DOHH2 (cell line): ENCODE results near the gene CLEC14A.

Experiments used
- H3F3A ChIP-seq: fragments of 200-600 bp; sonication (generic), shearing (Covaris generic); 2 replicates; pipeline ENCODE4 v1.6.0; 2016; ENCODE audit warnings: antibody characterized with exemption, mild to moderate bottlenecking; ENCODE audit not compliant: control insufficient read depth, insufficient read depth
- H3K27ac ChIP-seq: fragments of 200-600 bp; sonication (generic); 2 replicates; pipeline ENCODE4 v1.5.1; 2014; ENCODE audit warnings: low read depth, mild to moderate bottlenecking, low read length, moderate library complexity
- H3K27me3 ChIP-seq: fragments of 200-600 bp; sonication (generic); 2 replicates; pipeline ENCODE4 v1.6.1; 2014; ENCODE audit warnings: mild to moderate bottlenecking, low read length, mixed read lengths; ENCODE audit not compliant: control insufficient read depth
- H3K36me3 ChIP-seq: fragments of 200-600 bp; sonication (generic); 2 replicates; pipeline ENCODE4 v1.6.1; 2014; ENCODE audit warnings: mild to moderate bottlenecking, low read length, moderate library complexity, mixed read lengths; ENCODE audit not compliant: control insufficient read depth
- H3K4me1 ChIP-seq: fragments of 200-600 bp; sonication (generic); 2 replicates; pipeline ENCODE4 v1.6.1; 2014; ENCODE audit warnings: mild to moderate bottlenecking, low read length, mixed read lengths; ENCODE audit not compliant: control insufficient read depth
- H3K4me2 ChIP-seq: fragments of 200-600 bp; sonication (generic); 2 replicates; pipeline ENCODE4 v1.6.0; 2014; ENCODE audit warnings: mild to moderate bottlenecking, low read length, moderate library complexity
- H3K4me3 ChIP-seq: fragments of 200-600 bp; sonication (generic); 2 replicates; pipeline ENCODE4 v1.5.1; 2014; ENCODE audit warnings: mild to moderate bottlenecking, low read length, mixed read lengths
- H3K79me2 ChIP-seq: fragments of 200-600 bp; sonication (generic); 2 replicates; pipeline ENCODE4 v1.6.1; 2014; ENCODE audit warnings: mild to moderate bottlenecking, low read length, mixed read lengths; ENCODE audit not compliant: control insufficient read depth
- H3K9me2 ChIP-seq: fragments of 200-600 bp; sonication (generic); replicated peaks from 2 replicates; pipeline ENCODE4 v1.6.1; 2014; ENCODE audit warnings: mild to moderate bottlenecking, low read length, mixed read lengths; ENCODE audit not compliant: control insufficient read depth
- H3K9me3 ChIP-seq: fragments of 200-600 bp; sonication (generic); 2 replicates; pipeline ENCODE4 v1.6.1; 2014; ENCODE audit warnings: antibody characterized with exemption, low read length, mixed read lengths; ENCODE audit not compliant: control insufficient read depth, insufficient read depth
- H4K20me1 ChIP-seq: fragments of 200-600 bp; sonication (generic); 2 replicates; pipeline ENCODE4 v1.6.0; 2014; ENCODE audit warnings: low read depth, mild to moderate bottlenecking, antibody characterized with exemption, low read length, moderate library complexity; ENCODE audit not compliant: control insufficient read depth, insufficient read depth
- EZH2phosphoT487 ChIP-seq: fragments of 200-600 bp; sonication (generic); IDR thresholded peaks from 2 replicates; pipeline ENCODE4 v1.6.1; 2017; ENCODE audit warnings: borderline replicate concordance, mild to moderate bottlenecking, antibody characterized with exemption, low read length, moderate library complexity, mixed read lengths
- TF ChIP-seq, protein P1 (sequence below): fragments of 200-600 bp; sonication (generic); IDR thresholded peaks from one replicate; pipeline ENCODE4 v1.5.1; 2014; ENCODE audit warnings: antibody characterized with exemption, mild to moderate bottlenecking, low read depth, low read length; ENCODE audit not compliant: poor library complexity, severe bottlenecking

CLEC14A gene

DNA sequence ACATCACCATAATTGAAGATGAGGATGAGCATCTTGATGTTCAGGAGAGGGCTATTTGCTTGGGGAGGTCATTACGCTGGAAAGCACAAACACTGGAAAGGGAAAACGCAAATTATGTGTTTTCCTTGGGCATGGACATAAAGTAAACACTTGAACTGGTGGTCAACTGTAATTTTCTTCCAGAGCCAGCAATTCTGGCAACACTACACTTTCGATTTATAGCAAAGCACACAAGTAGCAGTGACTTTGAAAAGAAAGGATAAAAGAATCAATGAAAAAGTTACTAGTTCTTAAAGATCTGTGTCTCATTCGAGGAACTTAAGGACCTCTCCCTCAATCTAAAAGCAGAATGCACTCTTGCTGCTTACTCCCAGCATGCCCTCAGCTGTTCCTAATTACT is 2.2 kb downstream of the CLEC14A start:
- Histone ChIP-seq H3K4me3 (no peak overlapping the region), H3K79me2 (no peaks in the 10 kb centered on the region), H3K27me3 (no peaks in the 10 kb centered on the region), H3K4me2 (no peak overlapping the region), H4K20me1 (no peaks in the 10 kb centered on the region), H3F3A (no peaks in the 10 kb centered on the region), H3K4me1 (no peaks in the 10 kb centered on the region), H3K36me3 (no peaks in the 10 kb centered on the region), H3K9me2 (no peaks in the 10 kb centered on the region), H3K27ac (no peak overlapping the region), H3K9me3 (peaks cover 18% of the 10 kb centered on the region)
- TF ChIP-seq, protein P1, sequence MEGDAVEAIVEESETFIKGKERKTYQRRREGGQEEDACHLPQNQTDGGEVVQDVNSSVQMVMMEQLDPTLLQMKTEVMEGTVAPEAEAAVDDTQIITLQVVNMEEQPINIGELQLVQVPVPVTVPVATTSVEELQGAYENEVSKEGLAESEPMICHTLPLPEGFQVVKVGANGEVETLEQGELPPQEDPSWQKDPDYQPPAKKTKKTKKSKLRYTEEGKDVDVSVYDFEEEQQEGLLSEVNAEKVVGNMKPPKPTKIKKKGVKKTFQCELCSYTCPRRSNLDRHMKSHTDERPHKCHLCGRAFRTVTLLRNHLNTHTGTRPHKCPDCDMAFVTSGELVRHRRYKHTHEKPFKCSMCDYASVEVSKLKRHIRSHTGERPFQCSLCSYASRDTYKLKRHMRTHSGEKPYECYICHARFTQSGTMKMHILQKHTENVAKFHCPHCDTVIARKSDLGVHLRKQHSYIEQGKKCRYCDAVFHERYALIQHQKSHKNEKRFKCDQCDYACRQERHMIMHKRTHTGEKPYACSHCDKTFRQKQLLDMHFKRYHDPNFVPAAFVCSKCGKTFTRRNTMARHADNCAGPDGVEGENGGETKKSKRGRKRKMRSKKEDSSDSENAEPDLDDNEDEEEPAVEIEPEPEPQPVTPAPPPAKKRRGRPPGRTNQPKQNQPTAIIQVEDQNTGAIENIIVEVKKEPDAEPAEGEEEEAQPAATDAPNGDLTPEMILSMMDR, result no peak
- no peak for TF ChIP-seq EZH2phosphoT487

DNA sequence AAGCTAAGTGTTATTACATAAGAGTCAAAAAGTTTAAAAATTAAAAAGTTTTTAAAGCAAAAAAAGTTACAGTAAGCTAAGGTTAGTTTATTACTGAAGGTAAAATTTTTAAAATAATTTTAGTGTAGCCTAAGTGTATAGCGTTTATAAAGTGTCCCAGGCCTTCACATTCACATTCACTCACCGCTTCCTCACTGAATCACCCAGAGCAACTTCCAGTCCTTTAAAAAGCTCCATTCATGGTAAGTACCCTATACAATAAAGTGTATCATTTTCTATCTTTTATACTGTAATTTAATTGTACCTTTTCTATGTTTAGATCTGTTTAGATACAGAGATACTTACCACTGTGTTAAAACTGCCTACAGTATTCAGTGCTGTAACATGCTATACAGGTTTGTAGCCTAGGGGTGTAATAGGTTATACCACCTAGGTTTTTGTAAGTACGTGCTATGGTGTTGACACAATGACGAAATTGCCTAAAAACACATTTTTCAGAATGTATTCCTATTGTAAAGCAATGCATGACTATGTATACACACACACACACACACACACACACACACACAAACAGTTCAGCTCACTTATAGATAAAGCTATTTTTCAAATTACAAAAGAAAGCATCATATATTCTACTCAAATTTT is 3.7 kb downstream of the CLEC14A start:
- no peaks in the 10 kb centered on the region for H3K27me3 ChIP-seq
- no peaks in the 10 kb centered on the region for H4K20me1 ChIP-seq
- no peak overlapping the region for H3K27ac ChIP-seq
- H3F3A ChIP-seq, result no peaks in the 10 kb centered on the region
- no peaks in the 10 kb centered on the region for H3K9me2 ChIP-seq
- H3K4me2 ChIP-seq, result no peak overlapping the region
- H3K79me2 ChIP-seq, result no peaks in the 10 kb centered on the region
- no peaks in the 10 kb centered on the region for H3K36me3 ChIP-seq
- TF ChIP-seq, protein P1, result no peak
- no peak for TF ChIP-seq EZH2phosphoT487
- peaks cover 18% of the 10 kb centered on the region for H3K9me3 ChIP-seq
- no peaks in the 10 kb centered on the region for H3K4me1 ChIP-seq
- no peak overlapping the region for H3K4me3 ChIP-seq

DNA sequence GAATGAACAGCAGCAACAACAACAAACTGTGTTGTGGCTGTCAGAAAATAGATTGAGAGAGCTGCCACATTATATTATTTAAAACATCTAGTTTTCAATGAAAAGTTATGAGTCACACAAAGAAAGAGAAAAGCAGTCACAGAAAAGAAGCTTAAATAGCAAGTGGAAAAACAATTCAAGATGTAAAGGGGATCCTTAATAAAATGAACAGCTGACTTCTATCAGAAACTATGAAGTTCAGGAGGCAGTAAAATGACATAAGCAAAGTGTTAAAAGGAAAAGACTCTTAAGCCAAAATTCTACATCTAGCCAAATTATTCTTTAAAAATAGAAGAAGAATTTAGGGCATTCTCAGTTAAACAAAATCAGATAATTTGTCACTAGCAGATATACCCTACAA is 5.6 kb downstream of the CLEC14A start:
- Histone ChIP-seq H3K27me3 (no peaks in the 10 kb centered on the region), H3K79me2 (no peaks in the 10 kb centered on the region), H3K9me2 (no peaks in the 10 kb centered on the region), H3K9me3 (peaks cover 9% of the 10 kb centered on the region; the same call in 1 of the 2 replicates), H3K4me1 (no peaks in the 10 kb centered on the region), H3F3A (no peaks in the 10 kb centered on the region), H3K4me3 (no peak overlapping the region), H3K27ac (no peak overlapping the region), H3K36me3 (no peaks in the 10 kb centered on the region), H4K20me1 (no peaks in the 10 kb centered on the region), H3K4me2 (no peak overlapping the region)
- TF ChIP-seq, protein P1, result no peak
- no peak for TF ChIP-seq EZH2phosphoT487
